Measurements from ENCODE around the gene GYPE.
"Not testable (repeated sequence)": the region's sequence is repeated elsewhere in the genome, so short reads cannot be mapped to it uniquely, and the experiment has no call there.

DNA sequence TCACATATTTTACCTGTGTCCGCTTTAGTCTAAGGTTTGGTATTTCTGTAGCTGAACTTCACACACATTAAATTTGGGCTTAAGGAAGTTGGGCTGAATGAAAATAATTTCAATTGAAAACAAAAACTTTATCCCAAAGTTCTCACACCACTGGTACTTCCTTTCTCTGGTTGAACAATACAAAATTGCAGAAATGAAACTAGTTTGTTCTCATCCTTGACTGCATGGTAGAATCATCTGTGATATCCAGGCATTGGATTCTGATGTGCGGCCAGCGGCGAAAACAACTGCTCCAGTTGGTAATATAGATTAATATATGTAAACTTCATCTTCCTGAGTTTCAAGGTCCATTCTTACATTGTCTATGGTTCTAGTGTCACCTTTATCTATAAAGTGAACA lies 15.0 kb downstream of the GYPE start:
- TF ChIP-seq, protein P1, sequence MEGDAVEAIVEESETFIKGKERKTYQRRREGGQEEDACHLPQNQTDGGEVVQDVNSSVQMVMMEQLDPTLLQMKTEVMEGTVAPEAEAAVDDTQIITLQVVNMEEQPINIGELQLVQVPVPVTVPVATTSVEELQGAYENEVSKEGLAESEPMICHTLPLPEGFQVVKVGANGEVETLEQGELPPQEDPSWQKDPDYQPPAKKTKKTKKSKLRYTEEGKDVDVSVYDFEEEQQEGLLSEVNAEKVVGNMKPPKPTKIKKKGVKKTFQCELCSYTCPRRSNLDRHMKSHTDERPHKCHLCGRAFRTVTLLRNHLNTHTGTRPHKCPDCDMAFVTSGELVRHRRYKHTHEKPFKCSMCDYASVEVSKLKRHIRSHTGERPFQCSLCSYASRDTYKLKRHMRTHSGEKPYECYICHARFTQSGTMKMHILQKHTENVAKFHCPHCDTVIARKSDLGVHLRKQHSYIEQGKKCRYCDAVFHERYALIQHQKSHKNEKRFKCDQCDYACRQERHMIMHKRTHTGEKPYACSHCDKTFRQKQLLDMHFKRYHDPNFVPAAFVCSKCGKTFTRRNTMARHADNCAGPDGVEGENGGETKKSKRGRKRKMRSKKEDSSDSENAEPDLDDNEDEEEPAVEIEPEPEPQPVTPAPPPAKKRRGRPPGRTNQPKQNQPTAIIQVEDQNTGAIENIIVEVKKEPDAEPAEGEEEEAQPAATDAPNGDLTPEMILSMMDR (conservative IDR thresholded peaks at IDR 0.05; ENCODE audit: low read length) = not testable (repeated sequence)
- not testable (repeated sequence) for TF ChIP-seq EZH2phosphoT487 (IDR thresholded peaks at IDR 0.05; ENCODE audit: borderline replicate concordance)

Measured in Loucy (cell line).